Measurements from ENCODE around the gene VAV2. TPM values are rescaled to one million over a fixed set of nuclear protein-coding genes. Genes with fewer than 3 reads are reported as not detected.

The VAV2 gene
- total and polyA plus RNA-seq, 5 donors from 2014 or later: 0.24 to 0.67 (median 0.37) TPM; not detected in 1

DNA sequence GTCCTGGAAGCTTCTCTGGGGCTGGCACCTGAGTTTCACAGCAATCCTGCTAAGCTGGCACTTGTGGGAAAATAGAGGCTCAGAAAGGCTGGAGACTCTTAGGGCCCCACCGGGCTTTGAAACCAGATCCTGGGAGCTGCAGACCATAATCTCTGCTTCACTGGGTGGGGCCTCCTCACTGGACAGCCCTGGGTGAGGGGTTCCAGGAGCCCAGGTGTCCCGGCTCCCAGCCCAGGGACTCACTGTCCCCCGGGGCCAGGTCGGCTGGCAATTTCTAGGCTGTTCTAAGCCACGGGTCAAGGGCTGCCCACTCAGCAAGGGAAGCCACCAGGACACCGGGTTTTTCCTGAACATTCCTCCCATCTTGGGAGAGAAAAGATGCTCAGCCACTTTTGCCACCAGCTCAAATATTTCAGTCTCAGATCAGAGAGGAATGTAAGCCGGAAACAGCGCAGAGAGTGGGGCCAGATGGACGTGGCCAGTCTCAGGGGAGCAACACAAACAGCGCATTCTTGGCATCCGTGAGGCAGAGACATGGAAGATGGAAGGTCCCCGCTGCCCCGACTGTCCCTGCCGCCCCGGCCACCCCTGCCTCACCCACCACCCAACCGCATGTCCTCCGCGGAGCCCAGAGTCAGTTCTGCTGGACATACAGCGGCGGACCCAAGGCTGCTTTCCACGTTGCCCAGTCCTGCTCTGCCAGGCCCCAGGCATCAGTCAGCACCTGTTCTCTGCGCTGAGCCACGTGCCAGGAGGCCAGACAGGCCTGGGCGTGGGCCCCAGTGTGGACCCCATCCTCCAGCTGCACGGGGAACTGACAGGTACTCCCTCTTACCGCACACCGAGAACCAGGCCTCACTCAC, 72.6 kb downstream of the VAV2 start:
- Mint-ChIP-seq H3K27ac (no peak overlapping the region), H3K4me1 (no peaks in the 10 kb centered on the region), H3K4me3 (no peak overlapping the region), H3K27me3 (no peaks in the 10 kb centered on the region), H3K36me3 (peaks cover 3% of the 10 kb centered on the region), H3K9me3 (peaks cover 0 to 5% (median 0%) of the 10 kb centered on the region in 7 donors)
- H3K27ac ChIP-seq (ENCODE audit: insufficient read depth, low read length, poor library complexity, severe bottlenecking): no peak overlapping the region
- no peaks in the 10 kb centered on the region for H3K27me3 ChIP-seq (ENCODE audit: control insufficient read depth, insufficient read depth, low read length)
- H3K9me3 ChIP-seq (ENCODE audit: control insufficient read depth in 2 of 2, low read length in 2 of 2): no peaks in the 10 kb centered on the region
- no peaks in the 10 kb centered on the region for H3K36me3 ChIP-seq (ENCODE audit: control insufficient read depth, insufficient read depth, low read length)
- H3K4me3 ChIP-seq (ENCODE audit: low read depth, low read length): no peak overlapping the region
- DNase-seq (no peak), ATAC-seq (ENCODE audit: low read depth in 2 of 2) (no peak)
- no peaks in the 10 kb centered on the region for H3K4me1 ChIP-seq (ENCODE audit: control insufficient read depth, insufficient read depth, low read length, poor library complexity, severe bottlenecking)

- H3K4me1 ChIP-seq (ENCODE audit: control insufficient read depth, insufficient read depth, low read length, poor library complexity, severe bottlenecking): no peaks in the 10 kb centered on the region
- Mint-ChIP-seq H3K27me3 (no peaks in the 10 kb centered on the region), H3K9me3 (peaks cover 0 to 5% (median 0%) of the 10 kb centered on the region in 7 donors), H3K4me3 (no peak overlapping the region), H3K27ac (no peak overlapping the region), H3K4me1 (no peaks in the 10 kb centered on the region), H3K36me3 (peaks cover 3% of the 10 kb centered on the region)
- no peak overlapping the region for H3K27ac ChIP-seq (ENCODE audit: insufficient read depth, low read length, poor library complexity, severe bottlenecking)
- no peaks in the 10 kb centered on the region for H3K9me3 ChIP-seq (ENCODE audit: control insufficient read depth in 2 of 2, low read length in 2 of 2)
- H3K4me3 ChIP-seq (ENCODE audit: low read depth, low read length): no peak overlapping the region
- ATAC-seq (ENCODE audit: low read depth in 2 of 2): no peak
- no peaks in the 10 kb centered on the region for H3K36me3 ChIP-seq (ENCODE audit: control insufficient read depth, insufficient read depth, low read length)
- no peaks in the 10 kb centered on the region for H3K27me3 ChIP-seq (ENCODE audit: control insufficient read depth, insufficient read depth, low read length)
- no peak for DNase-seq
Measured at GRCh38 chr9:133918111-133918813, 73.9 kb downstream of the VAV2 start.

- Mint-ChIP-seq H3K36me3 (peaks cover 3% of the 10 kb centered on the region), H3K9me3 (no peaks in the 10 kb centered on the region), H3K4me1 (no peaks in the 10 kb centered on the region), H3K4me3 (no peak overlapping the region), H3K27me3 (no peaks in the 10 kb centered on the region), H3K27ac (no peak overlapping the region)
- Histone ChIP-seq H3K4me1 (ENCODE audit: control insufficient read depth, insufficient read depth, low read length, poor library complexity, severe bottlenecking) (no peaks in the 10 kb centered on the region), H3K9me3 (ENCODE audit: control insufficient read depth in 2 of 2, low read length in 2 of 2) (no peaks in the 10 kb centered on the region), H3K27ac (ENCODE audit: insufficient read depth, low read length, poor library complexity, severe bottlenecking) (no peak overlapping the region), H3K36me3 (ENCODE audit: control insufficient read depth, insufficient read depth, low read length) (no peaks in the 10 kb centered on the region), H3K27me3 (ENCODE audit: control insufficient read depth, insufficient read depth, low read length) (no peaks in the 10 kb centered on the region), H3K4me3 (ENCODE audit: low read depth, low read length) (no peak overlapping the region)
- no peak for ATAC-seq (ENCODE audit: low read depth in 2 of 2)
- no peak for DNase-seq
Measured at GRCh38 chr9:133917375-133917774, 74.7 kb downstream of the VAV2 start.

- Histone ChIP-seq H3K4me3 (ENCODE audit: low read depth, low read length) (no peak overlapping the region), H3K4me1 (ENCODE audit: control insufficient read depth, insufficient read depth, low read length, poor library complexity, severe bottlenecking) (no peaks in the 10 kb centered on the region), H3K27ac (ENCODE audit: insufficient read depth, low read length, poor library complexity, severe bottlenecking) (no peak overlapping the region), H3K9me3 (ENCODE audit: control insufficient read depth in 2 of 2, low read length in 2 of 2) (no peaks in the 10 kb centered on the region), H3K36me3 (ENCODE audit: control insufficient read depth, insufficient read depth, low read length) (no peaks in the 10 kb centered on the region), H3K27me3 (ENCODE audit: control insufficient read depth, insufficient read depth, low read length) (no peaks in the 10 kb centered on the region)
- Mint-ChIP-seq H3K36me3 (peaks cover 3% of the 10 kb centered on the region), H3K4me3 (no peak overlapping the region), H3K4me1 (no peaks in the 10 kb centered on the region), H3K27me3 (no peaks in the 10 kb centered on the region), H3K9me3 (no peaks in the 10 kb centered on the region), H3K27ac (no peak overlapping the region)
- no peak for ATAC-seq (ENCODE audit: low read depth in 2 of 2)
- DNase-seq: no peak
Measured at GRCh38 chr9:133916159-133916541, 76.0 kb downstream of the VAV2 start.

DNA sequence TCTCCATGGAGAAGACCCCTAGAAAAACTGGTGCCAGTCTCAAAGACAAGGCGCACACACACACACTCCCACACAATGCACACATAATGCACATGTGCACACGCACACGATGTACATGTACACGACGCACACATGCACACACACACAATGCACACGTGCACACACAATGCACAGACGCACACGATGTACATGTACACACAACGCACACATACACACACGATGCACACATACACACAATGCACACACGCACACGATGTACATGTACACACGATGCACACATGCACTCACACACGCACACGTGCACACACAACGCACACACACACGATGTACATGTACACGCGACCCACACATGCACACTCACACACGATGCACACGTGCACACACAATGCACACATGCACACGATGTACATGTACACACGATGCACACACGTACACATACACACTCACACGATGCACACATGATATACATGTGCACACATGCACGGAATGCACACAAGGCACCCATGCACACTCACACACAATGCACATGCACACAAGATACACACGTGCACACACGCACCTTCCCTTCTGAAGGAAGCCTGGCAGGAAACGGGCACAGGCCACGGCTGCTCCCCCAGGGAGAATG, 76.5 kb downstream of the VAV2 start:
- Histone ChIP-seq H3K27me3 (ENCODE audit: control insufficient read depth, insufficient read depth, low read length) (no peaks in the 10 kb centered on the region), H3K9me3 (ENCODE audit: control insufficient read depth in 2 of 2, low read length in 2 of 2) (no peaks in the 10 kb centered on the region), H3K36me3 (ENCODE audit: control insufficient read depth, insufficient read depth, low read length) (no peaks in the 10 kb centered on the region), H3K4me3 (ENCODE audit: low read depth, low read length) (no peak overlapping the region), H3K4me1 (ENCODE audit: control insufficient read depth, insufficient read depth, low read length, poor library complexity, severe bottlenecking) (no peaks in the 10 kb centered on the region), H3K27ac (ENCODE audit: insufficient read depth, low read length, poor library complexity, severe bottlenecking) (no peak overlapping the region)
- DNase-seq (no peak), ATAC-seq (ENCODE audit: low read depth in 2 of 2) (no peak)
- Mint-ChIP-seq H3K36me3 (peaks cover 3% of the 10 kb centered on the region), H3K4me1 (no peaks in the 10 kb centered on the region), H3K9me3 (no peaks in the 10 kb centered on the region), H3K27ac (peak overlapping the region in 1 of 3 donors; percentile 6), H3K4me3 (no peak overlapping the region), H3K27me3 (no peaks in the 10 kb centered on the region)

- Mint-ChIP-seq H3K27ac (peak overlapping the region in 1 of 3 donors; percentile 83), H3K36me3 (peaks cover 3% of the 10 kb centered on the region), H3K4me1 (no peaks in the 10 kb centered on the region), H3K27me3 (no peaks in the 10 kb centered on the region), H3K9me3 (no peaks in the 10 kb centered on the region), H3K4me3 (no peak overlapping the region)
- no peak for ATAC-seq (ENCODE audit: low read depth in 2 of 2)
- Histone ChIP-seq H3K9me3 (ENCODE audit: control insufficient read depth in 2 of 2, low read length in 2 of 2) (no peaks in the 10 kb centered on the region), H3K27ac (ENCODE audit: insufficient read depth, low read length, poor library complexity, severe bottlenecking) (no peak overlapping the region), H3K4me1 (ENCODE audit: control insufficient read depth, insufficient read depth, low read length, poor library complexity, severe bottlenecking) (no peaks in the 10 kb centered on the region), H3K27me3 (ENCODE audit: control insufficient read depth, insufficient read depth, low read length) (no peaks in the 10 kb centered on the region), H3K4me3 (ENCODE audit: low read depth, low read length) (no peak overlapping the region), H3K36me3 (ENCODE audit: control insufficient read depth, insufficient read depth, low read length) (no peaks in the 10 kb centered on the region)
- DNase-seq: no peak
Measured at GRCh38 chr9:133914442-133915342, 77.4 kb downstream of the VAV2 start.

GRCh38 chr9:133913571-133914369, 78.4 kb downstream of the VAV2 start:
- Mint-ChIP-seq H3K27ac (no peak overlapping the region), H3K4me3 (no peak overlapping the region), H3K4me1 (no peaks in the 10 kb centered on the region)

More at GRCh38 chr9:133913571-133914369, 78.4 kb downstream of the VAV2 start:
- Histone ChIP-seq H3K4me3 (ENCODE audit: low read depth, low read length) (no peak overlapping the region), H3K36me3 (ENCODE audit: control insufficient read depth, insufficient read depth, low read length) (no peaks in the 10 kb centered on the region), H3K9me3 (ENCODE audit: control insufficient read depth in 2 of 2, low read length in 2 of 2) (no peaks in the 10 kb centered on the region), H3K27me3 (ENCODE audit: control insufficient read depth, insufficient read depth, low read length) (no peaks in the 10 kb centered on the region), H3K4me1 (ENCODE audit: control insufficient read depth, insufficient read depth, low read length, poor library complexity, severe bottlenecking) (no peaks in the 10 kb centered on the region), H3K27ac (ENCODE audit: insufficient read depth, low read length, poor library complexity, severe bottlenecking) (no peak overlapping the region)
- H3K36me3 Mint-ChIP-seq: no peaks in the 10 kb centered on the region
- no peak for ATAC-seq (ENCODE audit: low read depth in 2 of 2)
- no peak for DNase-seq
- no peaks in the 10 kb centered on the region for H3K9me3 Mint-ChIP-seq
- no peaks in the 10 kb centered on the region for H3K27me3 Mint-ChIP-seq

Data from CD4-positive, CD25-positive, alpha-beta regulatory T cell (primary cell).